ENCODE data around the gene FHIT.

DNA sequence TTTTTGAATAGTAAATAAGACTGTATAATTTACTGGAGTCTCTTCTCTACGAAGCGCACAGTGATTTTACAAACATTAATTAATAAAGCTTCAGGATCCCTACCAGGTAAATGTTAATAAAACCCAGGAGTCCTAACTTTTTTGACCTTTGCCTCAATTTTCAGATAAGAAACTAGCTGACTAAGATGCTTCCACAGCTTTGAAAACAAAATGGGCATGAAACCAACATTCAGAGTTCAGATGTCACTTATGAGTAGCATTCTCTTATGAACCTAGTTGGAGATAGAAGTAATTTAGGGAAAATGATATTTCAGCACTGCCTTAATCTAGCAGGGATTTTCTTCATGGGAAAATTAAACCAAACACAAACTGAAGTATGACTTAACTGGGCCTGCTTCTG lies 13.0 kb upstream of the FHIT start:
- TF ChIP-seq, protein P1, sequence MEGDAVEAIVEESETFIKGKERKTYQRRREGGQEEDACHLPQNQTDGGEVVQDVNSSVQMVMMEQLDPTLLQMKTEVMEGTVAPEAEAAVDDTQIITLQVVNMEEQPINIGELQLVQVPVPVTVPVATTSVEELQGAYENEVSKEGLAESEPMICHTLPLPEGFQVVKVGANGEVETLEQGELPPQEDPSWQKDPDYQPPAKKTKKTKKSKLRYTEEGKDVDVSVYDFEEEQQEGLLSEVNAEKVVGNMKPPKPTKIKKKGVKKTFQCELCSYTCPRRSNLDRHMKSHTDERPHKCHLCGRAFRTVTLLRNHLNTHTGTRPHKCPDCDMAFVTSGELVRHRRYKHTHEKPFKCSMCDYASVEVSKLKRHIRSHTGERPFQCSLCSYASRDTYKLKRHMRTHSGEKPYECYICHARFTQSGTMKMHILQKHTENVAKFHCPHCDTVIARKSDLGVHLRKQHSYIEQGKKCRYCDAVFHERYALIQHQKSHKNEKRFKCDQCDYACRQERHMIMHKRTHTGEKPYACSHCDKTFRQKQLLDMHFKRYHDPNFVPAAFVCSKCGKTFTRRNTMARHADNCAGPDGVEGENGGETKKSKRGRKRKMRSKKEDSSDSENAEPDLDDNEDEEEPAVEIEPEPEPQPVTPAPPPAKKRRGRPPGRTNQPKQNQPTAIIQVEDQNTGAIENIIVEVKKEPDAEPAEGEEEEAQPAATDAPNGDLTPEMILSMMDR (IDR thresholded peaks at IDR 0.05) = no peak
- TF ChIP-seq POLR2AphosphoS5 (IDR thresholded peaks at IDR 0.05) = no peak
- no peak for TF ChIP-seq EP300 (IDR thresholded peaks at IDR 0.05)
- no peak for TF ChIP-seq POLR2A (IDR thresholded peaks at IDR 0.05)
